C4-2B (cell line): Measurements from ENCODE around the gene DXO.
"Not testable (repeated sequence)": the region's sequence is repeated elsewhere in the genome, so short reads cannot be mapped to it uniquely, and the experiment has no call there.

Experiments
- ZFX ChIP-seq: fragments of 450-650 bp; IDR thresholded peaks from 2 replicates; pipeline ENCODE4 v1.6.1; 2017
- TF ChIP-seq, protein P1 (sequence below): fragments of 450-650 bp; conservative IDR thresholded peaks from 2 replicates; pipeline ENCODE4 v1.5.1; 2017; ENCODE audit warnings: mild to moderate bottlenecking

DNA sequence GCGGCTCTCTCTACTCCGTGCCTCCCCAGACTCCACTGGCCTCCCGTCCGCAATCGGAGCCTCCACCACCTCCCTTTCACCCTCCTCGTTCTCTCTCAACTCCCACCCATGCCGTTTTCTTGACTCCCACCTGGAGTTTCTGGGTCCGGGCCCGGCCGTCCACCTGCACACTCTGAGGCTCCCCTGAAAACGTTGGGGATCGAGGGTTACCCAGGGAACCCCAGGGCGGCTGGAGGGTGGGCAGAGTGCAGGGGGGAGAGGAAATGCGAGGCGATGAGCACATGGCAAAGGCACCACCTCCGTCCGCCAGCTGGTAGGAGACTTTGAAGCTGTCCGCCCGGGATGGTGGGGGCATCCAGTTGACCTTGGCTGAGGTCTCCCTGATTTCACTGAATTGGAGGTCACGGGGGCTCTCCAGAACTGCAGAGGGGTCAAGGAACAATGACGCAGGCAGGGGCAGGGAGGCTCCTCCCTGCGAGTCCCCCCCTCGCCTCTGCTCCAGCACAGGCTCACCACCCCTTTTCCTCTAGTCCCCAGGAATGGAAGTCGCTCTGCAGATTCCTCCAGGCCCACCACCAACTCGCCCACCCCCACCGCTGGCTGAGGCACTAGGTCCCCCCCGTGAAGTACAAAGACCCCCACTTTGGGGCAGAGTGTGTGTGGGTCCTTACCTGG is 39.1 kb upstream of the DXO start:
- TF ChIP-seq, protein P1, sequence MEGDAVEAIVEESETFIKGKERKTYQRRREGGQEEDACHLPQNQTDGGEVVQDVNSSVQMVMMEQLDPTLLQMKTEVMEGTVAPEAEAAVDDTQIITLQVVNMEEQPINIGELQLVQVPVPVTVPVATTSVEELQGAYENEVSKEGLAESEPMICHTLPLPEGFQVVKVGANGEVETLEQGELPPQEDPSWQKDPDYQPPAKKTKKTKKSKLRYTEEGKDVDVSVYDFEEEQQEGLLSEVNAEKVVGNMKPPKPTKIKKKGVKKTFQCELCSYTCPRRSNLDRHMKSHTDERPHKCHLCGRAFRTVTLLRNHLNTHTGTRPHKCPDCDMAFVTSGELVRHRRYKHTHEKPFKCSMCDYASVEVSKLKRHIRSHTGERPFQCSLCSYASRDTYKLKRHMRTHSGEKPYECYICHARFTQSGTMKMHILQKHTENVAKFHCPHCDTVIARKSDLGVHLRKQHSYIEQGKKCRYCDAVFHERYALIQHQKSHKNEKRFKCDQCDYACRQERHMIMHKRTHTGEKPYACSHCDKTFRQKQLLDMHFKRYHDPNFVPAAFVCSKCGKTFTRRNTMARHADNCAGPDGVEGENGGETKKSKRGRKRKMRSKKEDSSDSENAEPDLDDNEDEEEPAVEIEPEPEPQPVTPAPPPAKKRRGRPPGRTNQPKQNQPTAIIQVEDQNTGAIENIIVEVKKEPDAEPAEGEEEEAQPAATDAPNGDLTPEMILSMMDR = not testable (repeated sequence)
- TF ChIP-seq ZFX = not testable (repeated sequence)
